GM11168 (cell line): ENCODE results near the gene TEDC1.

Experiments used
- in situ Hi-C: fragments of 300-500 bp; cut with MboI; formaldehyde crosslinking; loops from one replicate; pipeline ENCODE4 v1.12.0; 2022; ENCODE audit warnings: low sequenced_read_pairs; ENCODE audit not compliant: unreplicated experiment

The TEDC1 gene

GRCh38 chr14:105493921-105494605, 3.0 kb downstream of the TEDC1 start:
- in situ Hi-C loops, result no loop called here

- in situ Hi-C loops, result no loop called here
Observed at GRCh38 chr14:105494606-105494929, 3.5 kb downstream of the TEDC1 start.

GRCh38 chr14:105495101-105495989, 4.3 kb downstream of the TEDC1 start:
- in situ Hi-C loops, result no loop called here

- in situ Hi-C loops, result no loop called here
Observed at GRCh38 chr14:105495990-105496830, 5.2 kb downstream of the TEDC1 start.

GRCh38 chr14:105496831-105497591, 6.0 kb downstream of the TEDC1 start:
- in situ Hi-C loops, result no loop called here

- in situ Hi-C loops, result no loop called here
Observed at GRCh38 chr14:105497671-105498429, 6.8 kb downstream of the TEDC1 start.

GRCh38 chr14:105498430-105499255, 7.6 kb downstream of the TEDC1 start:
- in situ Hi-C loops, result no loop called here

GRCh38 chr14:105499256-105500035, 8.4 kb downstream of the TEDC1 start:
- in situ Hi-C loops, result no loop called here

GRCh38 chr14:105500036-105500725, 9.1 kb downstream of the TEDC1 start:
- in situ Hi-C loops, result no loop called here

GRCh38 chr14:105500726-105501101, 9.7 kb downstream of the TEDC1 start:
- in situ Hi-C loops, result no loop called here

GRCh38 chr14:105501504-105502291, 10.7 kb downstream of the TEDC1 start:
- in situ Hi-C loops, result no loop called here

GRCh38 chr14:105502446-105503295, 11.6 kb downstream of the TEDC1 start:
- in situ Hi-C loops, result no loop called here

GRCh38 chr14:105503296-105503640, 12.2 kb downstream of the TEDC1 start:
- in situ Hi-C loops, result no loop called here

GRCh38 chr14:105503935-105504692, 13.1 kb downstream of the TEDC1 start:
- in situ Hi-C loops, result no loop called here

- in situ Hi-C loops, result no loop called here
Observed at GRCh38 chr14:105505101-105505500, 14.1 kb downstream of the TEDC1 start.
